DMS153 treated with DMSO at 0.1 percent for 48 hours (cell line): ENCODE data around the gene FBLN7.
"Not testable (repeated sequence)": the region's sequence is repeated elsewhere in the genome, so short reads cannot be mapped to it uniquely, and the experiment has no call there.

Experiments
- DNase-seq: peaks from one replicate; lab custom pipeline; 2025; ENCODE audit not compliant: unreplicated experiment; lab: John Stamatoyannopoulos, UW

Gene FBLN7

DNA sequence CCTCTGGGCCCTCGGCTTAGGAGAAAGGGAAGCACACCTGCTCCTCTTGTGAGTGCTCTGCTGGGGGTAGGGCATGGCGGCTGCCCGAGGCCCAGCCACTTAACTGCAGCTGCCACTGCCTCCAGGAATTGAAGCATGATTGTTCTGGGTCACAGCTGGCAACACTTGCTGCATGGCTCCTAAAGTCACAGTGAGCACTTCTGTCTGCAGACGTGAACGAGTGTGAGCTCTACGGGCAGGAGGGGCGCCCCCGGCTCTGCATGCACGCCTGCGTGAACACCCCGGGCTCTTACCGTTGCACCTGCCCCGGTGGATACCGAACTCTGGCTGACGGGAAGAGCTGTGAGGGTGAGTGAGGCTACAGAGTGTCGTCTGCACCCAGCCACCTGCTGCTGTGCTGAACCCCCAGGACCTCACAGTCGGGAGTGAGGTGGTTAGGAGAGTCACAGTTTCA, 44.4 kb downstream of the FBLN7 start:
- peak; percentile 61 for DNase-seq

GRCh38 chr2:112183327-112184025, 45.3 kb downstream of the FBLN7 start:
- DNase-seq, result no peak

- DNase-seq, result no peak
These were observed 45.9 kb downstream of the FBLN7 start for GRCh38 chr2:112184121-112184520.

DNA sequence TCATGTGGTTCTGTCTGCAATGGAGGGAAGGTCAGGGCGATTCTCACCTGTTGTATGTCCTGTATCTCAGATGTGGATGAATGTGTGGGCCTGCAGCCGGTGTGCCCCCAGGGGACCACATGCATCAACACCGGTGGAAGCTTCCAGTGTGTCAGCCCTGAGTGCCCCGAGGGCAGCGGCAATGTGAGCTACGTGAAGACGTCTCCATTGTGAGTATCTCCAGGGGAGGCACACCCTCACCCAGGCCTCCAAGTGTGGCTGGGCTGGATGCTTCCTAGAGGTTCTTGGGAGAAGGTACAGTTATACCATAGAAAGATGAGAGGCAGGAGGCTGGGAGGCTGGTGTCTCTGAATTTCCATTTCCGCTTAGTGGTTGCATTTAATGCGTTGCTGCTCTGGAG, 46.9 kb downstream of the FBLN7 start:
- no peak for DNase-seq

- DNase-seq, result no peak
These were observed 49.0 kb downstream of the FBLN7 start for GRCh38 chr2:112187046-112187715.

- no peak for DNase-seq
These were observed 49.8 kb downstream of the FBLN7 start for GRCh38 chr2:112187805-112188596.

GRCh38 chr2:112189001-112189556, 50.9 kb downstream of the FBLN7 start:
- DNase-seq, result no peak

DNA sequence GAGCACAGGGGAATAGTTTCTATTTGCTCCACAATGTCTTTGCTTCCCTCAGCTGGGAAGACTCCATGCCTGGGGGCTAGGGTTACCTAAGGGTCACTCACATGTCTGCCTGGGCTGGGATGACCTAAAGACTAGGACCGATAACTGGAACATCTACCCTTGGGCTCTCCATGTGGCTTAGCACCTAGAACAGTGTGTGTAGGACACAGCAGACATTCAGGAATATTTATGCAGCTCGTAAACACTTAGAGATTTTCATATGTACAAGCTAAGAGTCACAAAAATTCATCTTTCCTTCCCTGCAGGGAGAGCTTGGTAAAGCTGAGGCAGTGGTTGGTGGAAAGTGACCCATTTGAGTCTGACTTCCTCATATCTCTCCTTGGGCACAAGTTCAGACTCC, 55.8 kb downstream of the FBLN7 start:
- no peak for DNase-seq

DNA sequence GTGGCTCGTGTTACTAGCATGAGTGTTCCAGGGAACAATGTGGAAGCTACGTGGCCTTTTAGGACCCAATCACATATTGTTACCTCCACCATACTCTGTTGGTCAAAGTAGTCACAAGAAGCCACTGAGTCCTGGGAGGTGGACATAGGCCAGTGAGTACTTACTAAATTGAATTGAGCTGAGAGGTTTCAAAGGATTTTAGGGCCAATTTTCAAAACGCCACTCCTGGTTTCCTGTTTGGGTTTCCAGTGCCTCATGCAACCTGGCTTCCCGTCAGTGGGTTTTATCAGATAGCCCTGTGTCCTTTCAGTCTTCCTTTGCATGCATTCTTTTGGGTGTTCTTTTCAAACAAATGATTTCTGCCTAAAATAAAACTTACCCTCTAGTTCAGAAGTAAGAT, 56.3 kb downstream of the FBLN7 start:
- no peak for DNase-seq

- no peak for DNase-seq
These were observed 57.1 kb downstream of the FBLN7 start for GRCh38 chr2:112195167-112195766.

DNA sequence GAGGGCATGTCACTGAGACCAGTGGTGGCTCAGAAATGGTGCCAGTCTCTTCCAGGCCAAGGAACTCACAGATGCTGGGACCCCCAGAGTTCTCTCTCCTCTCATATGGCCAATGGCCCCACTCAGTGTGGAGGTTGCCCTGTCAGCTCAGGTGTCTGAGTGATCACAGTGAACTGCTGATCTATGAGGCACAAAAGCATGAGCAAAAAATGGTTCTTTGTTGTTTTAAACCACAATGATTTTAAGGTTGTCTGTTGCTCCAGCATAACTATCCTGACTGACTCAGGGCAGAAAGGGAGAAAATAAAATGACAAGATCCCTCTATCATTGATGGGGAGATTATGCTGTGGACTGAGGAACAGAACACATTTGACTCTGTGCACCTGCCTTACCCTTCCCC, 57.8 kb downstream of the FBLN7 start:
- DNase-seq, result no peak

- DNase-seq, result no peak
These were observed 59.7 kb downstream of the FBLN7 start for GRCh38 chr2:112197868-112198267.

DNA sequence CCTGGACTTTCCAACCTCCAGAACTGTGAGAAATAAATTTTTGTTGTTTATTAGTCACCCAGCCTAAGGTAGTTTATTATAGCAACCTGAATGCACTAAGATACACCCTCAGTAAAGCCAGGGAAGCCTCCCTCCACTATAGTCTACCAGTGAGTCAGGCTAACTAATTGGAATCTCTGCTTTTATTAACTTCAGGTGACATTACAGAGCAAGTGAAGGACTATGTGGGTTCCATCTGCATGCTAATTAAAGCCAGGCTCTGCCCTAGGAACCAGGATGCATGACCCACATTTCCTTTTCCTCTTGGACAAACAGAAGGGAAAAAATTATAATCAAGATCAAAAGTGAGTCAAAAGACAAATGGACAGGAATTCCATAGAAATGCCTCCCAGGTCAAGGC, 60.6 kb downstream of the FBLN7 start:
- DNase-seq, result no peak

DNA sequence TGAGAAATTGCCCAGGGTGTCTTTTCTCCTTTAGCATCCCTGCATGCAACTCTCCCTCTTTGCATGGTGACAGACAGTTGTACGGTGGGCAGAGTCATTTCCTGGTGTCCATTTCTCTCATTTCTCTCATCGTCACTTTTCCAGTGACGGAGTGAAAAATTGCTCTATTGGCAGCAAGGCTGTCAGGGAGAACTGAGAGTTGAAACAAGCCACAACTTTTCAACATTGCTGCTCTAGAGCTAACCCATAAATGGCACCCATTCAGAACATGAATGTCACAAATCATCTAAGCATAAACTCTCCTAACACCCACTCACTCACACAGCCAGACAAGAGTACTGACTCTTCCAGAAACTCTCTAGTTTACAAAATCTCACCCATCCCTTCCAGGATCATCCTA, 61.0 kb downstream of the FBLN7 start:
- no peak for DNase-seq

GRCh38 chr2:112201696-112202430, 63.7 kb downstream of the FBLN7 start:
- DNase-seq, result no peak

- DNase-seq, result peak; percentile 6
These were observed 66.2 kb downstream of the FBLN7 start for GRCh38 chr2:112204411-112204810.

DNA sequence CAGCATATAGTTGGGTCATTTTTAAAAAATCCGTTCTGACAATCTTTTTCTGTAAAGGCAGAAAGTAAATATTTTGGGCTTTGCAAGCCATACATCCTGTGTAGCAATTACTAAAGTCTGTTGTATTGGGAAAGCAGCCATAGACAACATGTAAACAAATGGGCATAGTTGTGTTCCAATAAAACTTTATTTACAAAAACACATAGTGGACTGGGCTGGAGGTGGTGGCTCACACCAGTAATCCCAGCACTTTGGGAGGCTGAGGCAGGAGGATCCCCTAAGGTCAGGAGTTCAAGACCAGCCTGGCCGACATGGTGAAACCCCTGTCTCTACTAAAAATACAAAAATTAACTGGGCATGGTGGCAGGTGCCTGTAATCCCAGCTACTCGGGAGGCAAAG, 69.7 kb downstream of the FBLN7 start:
- not testable (repeated sequence) for DNase-seq

DNA sequence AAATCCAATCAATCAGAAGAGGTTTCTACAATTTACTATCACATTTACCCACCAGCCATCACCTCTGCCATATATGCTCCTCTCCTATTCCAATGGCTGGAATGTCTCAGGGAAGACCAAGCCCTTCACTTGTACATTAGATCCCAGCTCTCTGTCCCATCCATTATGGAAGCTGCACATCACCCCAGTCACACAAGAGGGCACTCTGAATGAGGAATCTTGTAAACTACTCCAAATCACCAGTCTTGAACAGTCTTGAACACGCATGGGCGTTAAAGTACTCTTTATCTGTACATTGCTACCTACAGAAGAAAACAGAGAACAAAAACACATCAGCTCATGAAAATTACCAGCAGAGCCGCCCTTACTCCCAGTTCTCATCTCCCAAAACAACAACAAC, 78.0 kb downstream of the FBLN7 start:
- DNase-seq, result no peak

GRCh38 chr2:112217854-112218253, 79.7 kb downstream of the FBLN7 start:
- DNase-seq, result no peak

- DNase-seq, result no peak
These were observed 82.0 kb downstream of the FBLN7 start for GRCh38 chr2:112220186-112220585.

GRCh38 chr2:112220831-112221230, 82.6 kb downstream of the FBLN7 start:
- DNase-seq, result no peak
